Osteocyte (in vitro differentiated cells): ENCODE results near the gene NUDC. TPM values are rescaled to one million over a fixed set of nuclear protein-coding genes. Genes with fewer than 3 reads are reported as not detected.

Experiments used
- DNase-seq: peaks from one replicate; pipeline ENCODE4 v3.0.0; 2021; ENCODE audit warnings: mixed read lengths; ENCODE audit not compliant: unreplicated experiment; ENCODE audit errors: extremely low spot score
- H3K27ac Mint-ChIP-seq: one replicate; pipeline ENCODE4 v1.8.0; 2021; ENCODE audit warnings: mild to moderate bottlenecking, mixed read lengths; ENCODE audit not compliant: unreplicated experiment
- H3K27me3 Mint-ChIP-seq: one replicate; pipeline ENCODE4 v1.8.0; 2021; ENCODE audit warnings: mixed read lengths; ENCODE audit not compliant: unreplicated experiment
- H3K36me3 Mint-ChIP-seq: one replicate; pipeline ENCODE4 v1.8.0; 2021; ENCODE audit warnings: mixed read lengths; ENCODE audit not compliant: unreplicated experiment
- H3K4me1 Mint-ChIP-seq: one replicate; pipeline ENCODE4 v1.8.0; 2021; ENCODE audit warnings: mixed read lengths; ENCODE audit not compliant: unreplicated experiment
- H3K4me3 Mint-ChIP-seq: one replicate; pipeline ENCODE4 v1.8.0; 2021; ENCODE audit warnings: mild to moderate bottlenecking, moderate library complexity, mixed read lengths; ENCODE audit not compliant: unreplicated experiment
- H3K9me3 Mint-ChIP-seq: one replicate; pipeline ENCODE4 v1.8.0; 2021; ENCODE audit warnings: mixed read lengths; ENCODE audit not compliant: unreplicated experiment
- CTCF ChIP-seq: fragments of 200-600 bp; sonication (generic); IDR thresholded peaks from 2 replicates; pipeline ENCODE4 v1.5.0; 2021; ENCODE audit warnings: antibody characterized with exemption, mild to moderate bottlenecking, moderate library complexity
- total RNA-seq: library from RNA; stranded (reverse); gene quantifications from 2 replicates; pipeline ENCODE4 v1.2.1, GENCODE V29; 2021

NUDC gene
- total RNA-seq, 1 donor from 2014 or later: 54.3 TPM

GRCh38 chr1:26882696-26883463 is 38.7 kb upstream of the NUDC start:
- H3K4me3 Mint-ChIP-seq: no peak overlapping the region
- H3K36me3 Mint-ChIP-seq: peaks cover 40% of the 10 kb centered on the region
- no peaks in the 10 kb centered on the region for H3K27me3 Mint-ChIP-seq
- no peak for TF ChIP-seq CTCF
- peaks cover 5% of the 10 kb centered on the region for H3K4me1 Mint-ChIP-seq
- H3K27ac Mint-ChIP-seq: no peak overlapping the region
- DNase-seq: no peak
- no peaks in the 10 kb centered on the region for H3K9me3 Mint-ChIP-seq

- H3K4me3 Mint-ChIP-seq: peak overlapping the region; percentile 52
- peaks cover 41% of the 10 kb centered on the region for H3K36me3 Mint-ChIP-seq
- H3K27ac Mint-ChIP-seq: peak overlapping the region; percentile 41
- H3K4me1 Mint-ChIP-seq: peaks cover 30% of the 10 kb centered on the region
- H3K9me3 Mint-ChIP-seq: no peaks in the 10 kb centered on the region
- peak; percentile 59 for TF ChIP-seq CTCF
- no peak for DNase-seq
- H3K27me3 Mint-ChIP-seq: no peaks in the 10 kb centered on the region
These were observed 34.4 kb upstream of the NUDC start for GRCh38 chr1:26887125-26887524.

GRCh38 chr1:26888231-26888630 is 33.3 kb upstream of the NUDC start:
- peaks cover 30% of the 10 kb centered on the region for H3K4me1 Mint-ChIP-seq

GRCh38 chr1:26889551-26890466 is 31.7 kb upstream of the NUDC start, which contains the start of gene GPN2:
Gene GPN2 (minus strand): TSS chr1:26890283. CDS start chr1:26890096, 187 bp downstream.
- H3K9me3 Mint-ChIP-seq: no peaks in the 10 kb centered on the region
- no peak for TF ChIP-seq CTCF
- H3K4me3 Mint-ChIP-seq: peak within 1 kb of the TSS; percentile 89
- peaks cover 38% of the 10 kb centered on the region for H3K36me3 Mint-ChIP-seq
- no peaks in the 10 kb centered on the region for H3K27me3 Mint-ChIP-seq
- peak within 1 kb of the TSS; percentile 96 for H3K27ac Mint-ChIP-seq
- peak; percentile 91 for DNase-seq
- H3K4me1 Mint-ChIP-seq: peaks cover 30% of the 10 kb centered on the region

More at GRCh38 chr1:26888231-26888630, 33.3 kb upstream of the NUDC start:
- Mint-ChIP-seq H3K4me3 (peak overlapping the region; percentile 89), H3K27me3 (no peaks in the 10 kb centered on the region), H3K27ac (peak overlapping the region; percentile 96), H3K36me3 (peaks cover 40% of the 10 kb centered on the region), H3K9me3 (no peaks in the 10 kb centered on the region)
- no peak for DNase-seq
- no peak for TF ChIP-seq CTCF

GRCh38 chr1:26890467-26890796 is 31.1 kb upstream of the NUDC start:
- Mint-ChIP-seq H3K4me3 (peak overlapping the region; percentile 89), H3K9me3 (no peaks in the 10 kb centered on the region), H3K4me1 (peaks cover 30% of the 10 kb centered on the region), H3K36me3 (peaks cover 35% of the 10 kb centered on the region), H3K27ac (peak overlapping the region; percentile 96), H3K27me3 (no peaks in the 10 kb centered on the region)
- no peak for TF ChIP-seq CTCF
- no peak for DNase-seq
